Tibial nerve (tissue), 4 donors: ENCODE measurements around the gene CDH6.

ENCODE experiments used
- CTCF ChIP-seq, 5 experiments: fragments of 200-600 bp in 3 of 5; fragments of 450-650 bp in 2 of 5; sonication (generic) in 3 of 5; IDR thresholded peaks; one replicate each; pipeline ENCODE4 v1.5.1; 2016 to 2019; ENCODE audit warnings: antibody characterized with exemption in 5 of 5, mild to moderate bottlenecking in 3 of 5, moderate library complexity in 2 of 5
- EP300 ChIP-seq, 2 donors: sonication (generic); formaldehyde crosslinking; IDR thresholded peaks; one replicate each; pipeline ENCODE4 v1.6.1; 2017; ENCODE audit warnings: antibody characterized with exemption in 2 of 2, mild to moderate bottlenecking in 1 of 2

GRCh38 chr5:31289429-31289828 lies 95.9 kb downstream of the CDH6 start:
- TF ChIP-seq CTCF (IDR thresholded peaks at IDR 0.05) (no peak), EP300 (IDR thresholded peaks at IDR 0.05) (no peak)
